GM21528 (cell line): Measurements from ENCODE around the gene FAM118B.

ENCODE experiments used
- ATAC-seq: cut with Tn5 transposase; IDR thresholded peaks from one replicate; pipeline ENCODE4 v1.9.1; 2021; ENCODE audit warnings: mild to moderate bottlenecking, moderate library complexity; ENCODE audit not compliant: unreplicated experiment, low FRiP score

Gene FAM118B

GRCh38 chr11:126211236-126212088, at the start of gene FAM118B, which contains the start of gene RPUSD4:
FAM118B (plus strand) TSS chr11:126211782; CDS start chr11:126235002, 23,220 bp downstream.
RPUSD4 (minus strand) TSS chr11:126211650; CDS start chr11:126211638, 12 bp downstream.
- ATAC-seq: peak; percentile 96

GRCh38 chr11:126162306-126163030, 49.1 kb upstream of the FAM118B start:
- ATAC-seq: no peak

GRCh38 chr11:126163074-126163700, 48.4 kb upstream of the FAM118B start:
- ATAC-seq: no peak

DNA sequence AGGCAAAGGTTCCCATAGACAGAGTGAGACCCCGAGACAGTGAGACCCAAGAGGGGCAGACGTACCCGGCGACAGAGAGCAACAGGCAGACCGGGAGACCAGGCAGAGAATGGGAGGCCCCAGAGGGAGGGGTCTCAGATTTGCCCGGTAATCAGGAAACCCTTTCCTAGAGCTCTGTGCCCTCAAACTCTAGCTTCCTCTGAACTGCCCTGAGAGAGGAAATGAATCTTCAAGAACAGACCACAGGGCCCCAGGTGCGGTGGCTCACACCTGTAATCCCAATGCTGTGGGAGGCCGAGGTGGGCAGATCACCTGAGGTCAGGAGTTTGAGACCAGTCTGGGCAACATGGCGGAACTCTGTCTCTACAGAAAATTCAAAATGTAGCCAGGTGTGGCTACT, 47.8 kb upstream of the FAM118B start:
- ATAC-seq: no peak

DNA sequence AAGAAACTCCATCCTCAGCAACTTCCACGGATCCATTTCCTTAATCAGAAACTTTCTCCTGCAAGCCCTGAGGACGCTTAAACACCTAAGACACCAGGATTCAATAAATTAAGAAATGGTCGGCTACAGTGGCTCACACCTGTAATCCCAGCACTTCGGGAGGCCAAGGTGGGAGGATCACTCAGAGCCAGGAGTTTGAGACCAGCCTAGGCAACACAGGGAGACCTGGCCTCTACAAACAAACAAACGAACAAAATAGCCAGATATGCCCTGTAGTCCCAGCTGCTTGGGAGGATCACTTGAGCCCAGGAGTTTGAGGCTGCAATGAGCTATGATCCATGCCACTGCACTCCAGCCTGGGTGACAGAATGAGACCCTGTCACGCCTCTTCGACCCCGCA, 46.8 kb upstream of the FAM118B start:
- no peak for ATAC-seq

- ATAC-seq: no peak
Observed at GRCh38 chr11:126165311-126165720, 46.3 kb upstream of the FAM118B start.

DNA sequence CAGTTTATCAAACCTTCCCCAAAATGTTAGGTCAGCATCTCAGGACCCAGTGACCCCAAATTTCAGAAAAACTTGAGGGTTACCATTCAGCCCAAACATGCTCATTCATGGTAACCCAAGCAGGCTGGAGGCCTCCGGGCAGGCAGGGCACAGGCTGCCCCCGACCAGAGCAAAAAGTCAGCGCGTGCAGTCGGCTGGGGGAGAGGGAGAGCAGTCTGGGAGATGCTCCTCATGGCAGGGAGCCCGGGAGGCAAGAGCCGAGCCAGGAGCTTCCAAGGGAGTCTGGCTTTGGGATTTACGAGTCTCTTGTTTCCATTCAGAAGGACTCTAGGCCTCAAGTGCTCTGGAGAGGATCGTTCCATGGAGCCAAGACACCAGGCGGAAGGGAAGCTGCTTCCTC, 45.8 kb upstream of the FAM118B start:
- no peak for ATAC-seq

GRCh38 chr11:126166413-126166812, 45.2 kb upstream of the FAM118B start:
- no peak for ATAC-seq

- ATAC-seq: no peak
Observed at GRCh38 chr11:126167488-126167887, 44.1 kb upstream of the FAM118B start.

DNA sequence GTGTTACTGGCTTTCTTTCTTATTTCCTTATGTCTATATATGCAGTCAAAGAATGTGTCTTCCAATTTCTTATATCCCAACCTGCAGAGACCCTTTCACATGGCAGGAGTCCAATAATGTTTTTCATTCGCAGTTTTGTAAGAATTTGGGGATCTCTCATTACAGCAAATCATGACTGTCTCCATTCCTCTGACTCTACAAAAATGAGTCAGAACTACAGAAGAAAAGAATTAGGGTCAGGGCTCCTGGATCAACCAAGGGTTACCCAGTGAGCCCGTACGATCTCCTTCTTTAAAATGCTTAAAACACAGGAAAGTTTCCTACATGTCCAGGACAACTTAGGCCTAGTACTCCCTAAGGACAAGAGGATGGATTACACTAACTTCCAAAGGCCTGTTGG, 42.3 kb upstream of the FAM118B start:
- ATAC-seq: no peak

DNA sequence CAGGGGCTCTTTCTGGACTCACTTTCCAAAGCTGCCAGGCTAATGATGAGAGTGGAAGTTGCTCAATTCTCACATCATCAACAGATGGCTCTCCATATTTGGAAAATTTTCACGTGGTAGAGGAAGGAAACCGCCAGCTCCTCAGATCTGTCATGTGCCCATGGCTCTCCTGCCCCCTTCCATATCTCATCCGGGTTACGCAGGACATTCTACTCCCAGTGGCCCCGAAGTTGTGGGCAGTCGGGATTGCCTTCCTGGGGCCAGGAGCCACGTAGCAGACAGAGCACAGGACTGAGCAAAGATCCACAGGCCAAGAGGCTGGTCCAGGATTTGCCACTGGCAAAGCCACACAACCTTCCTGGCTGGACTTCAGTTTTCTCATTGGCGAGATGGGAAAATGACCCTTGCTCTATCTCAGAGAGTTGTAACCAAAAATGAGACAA, 39.0 kb upstream of the FAM118B start:
- ATAC-seq: no peak

DNA sequence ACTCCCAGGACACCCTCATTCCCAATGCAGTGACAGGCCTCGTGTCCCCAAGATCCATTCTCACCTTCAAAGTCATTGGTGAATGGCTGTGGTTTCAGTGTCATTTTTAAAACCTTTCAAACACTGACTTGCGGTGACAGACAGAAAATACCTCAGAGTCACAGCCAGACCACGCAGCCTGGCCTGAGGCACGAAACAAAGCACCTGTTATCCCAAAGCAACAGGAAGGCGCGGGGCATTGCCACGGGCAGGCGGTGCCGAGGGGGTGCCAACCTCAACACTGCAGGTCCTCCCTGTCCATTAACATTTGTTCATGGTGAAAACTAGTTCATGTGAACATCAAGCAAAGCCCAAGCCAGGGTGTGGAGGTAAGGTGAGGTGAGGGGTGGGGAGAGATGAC, 38.3 kb upstream of the FAM118B start:
- ATAC-seq: no peak

GRCh38 chr11:126174816-126175215, 36.8 kb upstream of the FAM118B start:
- no peak for ATAC-seq

DNA sequence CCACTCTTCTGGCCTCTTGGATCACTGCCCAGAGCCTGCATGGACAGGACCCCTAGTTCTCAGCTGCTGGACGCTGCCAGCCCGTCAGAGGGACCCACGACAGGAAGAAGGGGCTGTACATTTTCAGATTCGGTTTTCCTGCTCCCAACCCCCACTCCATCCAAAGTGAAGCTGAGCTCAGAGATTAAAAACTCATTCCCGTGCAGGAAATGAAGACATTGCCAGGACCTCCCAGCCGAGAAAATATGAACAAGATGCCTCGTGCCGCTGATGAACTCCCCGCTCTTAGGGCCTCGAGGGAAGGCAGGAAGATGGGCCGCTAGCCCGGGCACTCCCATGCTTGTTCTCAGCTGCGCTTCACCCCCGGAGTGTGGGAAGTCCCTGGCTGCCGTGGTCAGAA, 36.2 kb upstream of the FAM118B start:
- ATAC-seq: no peak

DNA sequence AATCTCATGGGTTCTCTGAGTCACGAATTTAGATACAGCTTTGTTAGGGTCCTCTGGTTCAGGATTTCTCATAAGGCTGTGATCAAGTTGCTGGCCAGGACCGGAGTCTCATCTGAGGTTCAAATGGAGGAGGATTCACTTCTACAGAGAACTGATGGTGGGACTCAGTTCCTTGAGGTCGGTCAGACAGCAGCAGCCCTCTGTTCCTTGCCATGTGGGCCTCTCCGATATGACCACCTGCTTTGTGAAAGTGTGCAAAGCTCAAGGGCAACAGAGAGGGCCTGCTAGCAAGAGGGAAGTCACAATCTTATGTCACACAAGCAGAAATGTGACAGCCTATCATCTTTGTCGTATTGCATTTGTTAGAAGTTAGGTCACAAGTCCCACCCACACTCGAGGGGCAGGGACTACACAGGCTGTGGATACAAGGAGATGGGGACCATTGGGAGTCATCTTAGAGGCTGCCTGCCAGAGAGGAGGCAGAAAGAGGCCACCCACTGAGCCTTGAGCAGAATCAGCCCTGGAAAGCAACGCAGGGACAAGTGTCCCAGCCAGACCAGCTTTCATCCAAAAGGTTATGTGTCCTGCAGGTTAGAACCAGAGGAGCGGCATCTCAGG, 34.6 kb upstream of the FAM118B start:
- no peak for ATAC-seq

DNA sequence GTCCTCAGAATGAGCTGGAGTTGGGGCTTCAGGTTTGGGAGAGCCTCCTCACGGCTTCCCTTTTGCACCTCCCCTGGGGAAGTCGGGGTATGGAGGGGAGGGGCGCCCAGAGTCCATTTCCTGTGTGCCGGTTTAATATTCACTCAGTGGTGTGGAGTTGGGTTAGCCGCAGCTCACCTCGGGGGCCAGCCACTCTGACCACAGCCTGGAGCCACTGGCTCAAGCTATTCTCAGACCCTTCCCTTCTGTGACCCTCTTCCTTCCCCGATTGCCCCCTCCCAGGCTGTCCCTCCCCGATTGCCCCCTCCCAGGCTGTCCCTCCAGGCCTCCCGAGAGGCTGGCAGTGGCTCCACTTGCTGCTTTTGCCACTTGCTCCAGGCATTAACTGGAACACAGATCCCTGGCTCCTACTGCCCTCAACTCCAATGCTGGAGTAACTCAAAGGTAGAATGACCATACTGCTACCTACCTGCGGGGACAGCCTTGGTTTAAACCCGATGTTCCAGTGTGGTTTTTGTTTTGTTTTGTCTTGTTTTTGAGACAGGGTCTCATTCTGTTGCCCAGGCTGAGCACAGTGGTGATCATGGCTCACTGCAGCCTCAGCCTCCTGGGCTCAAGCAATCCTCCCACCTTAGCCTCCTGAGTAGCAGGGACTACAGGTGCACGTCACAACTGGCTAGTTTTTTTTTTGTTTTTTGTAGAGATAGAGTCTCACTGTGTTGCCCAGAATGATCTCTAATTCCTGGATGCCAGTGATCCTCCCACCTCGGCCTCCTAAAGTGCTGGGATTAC, 29.4 kb upstream of the FAM118B start:
- no peak for ATAC-seq

DNA sequence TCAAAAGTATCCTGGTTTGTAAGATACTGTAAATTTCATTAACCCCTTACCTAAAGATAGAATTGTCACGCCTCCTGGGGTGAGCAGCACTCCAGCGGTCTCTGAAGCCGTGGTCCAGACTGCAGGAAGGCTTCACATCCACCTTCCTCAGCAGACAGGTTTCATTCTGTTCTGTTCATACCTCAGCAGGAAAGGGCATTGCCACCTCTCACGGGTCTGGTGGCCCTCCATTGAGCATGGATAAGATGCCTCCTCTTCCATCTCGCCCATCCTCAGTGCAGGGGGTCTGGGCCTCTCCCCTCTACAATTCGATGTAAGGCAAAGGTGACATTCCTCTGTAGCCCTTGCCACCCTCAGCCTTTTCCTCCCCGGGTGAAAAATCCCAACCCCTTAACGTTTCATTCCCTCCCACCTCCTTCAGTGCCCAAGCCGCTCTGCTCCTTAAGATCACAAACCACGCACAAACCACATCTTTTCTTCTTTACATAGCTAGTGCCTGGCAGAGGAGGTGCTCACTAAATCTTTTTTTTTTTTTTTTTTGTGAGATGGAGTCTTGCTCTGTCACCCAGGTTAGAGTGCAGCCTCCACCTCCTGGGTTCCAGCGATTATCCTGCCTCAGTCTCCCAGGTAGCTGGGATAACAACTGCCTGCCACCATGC, 28.7 kb upstream of the FAM118B start:
- no peak for ATAC-seq

GRCh38 chr11:126185259-126186024, 26.1 kb upstream of the FAM118B start:
- ATAC-seq: no peak
